Measurements from ENCODE around the gene PAGE1.

The PAGE1 gene

DNA sequence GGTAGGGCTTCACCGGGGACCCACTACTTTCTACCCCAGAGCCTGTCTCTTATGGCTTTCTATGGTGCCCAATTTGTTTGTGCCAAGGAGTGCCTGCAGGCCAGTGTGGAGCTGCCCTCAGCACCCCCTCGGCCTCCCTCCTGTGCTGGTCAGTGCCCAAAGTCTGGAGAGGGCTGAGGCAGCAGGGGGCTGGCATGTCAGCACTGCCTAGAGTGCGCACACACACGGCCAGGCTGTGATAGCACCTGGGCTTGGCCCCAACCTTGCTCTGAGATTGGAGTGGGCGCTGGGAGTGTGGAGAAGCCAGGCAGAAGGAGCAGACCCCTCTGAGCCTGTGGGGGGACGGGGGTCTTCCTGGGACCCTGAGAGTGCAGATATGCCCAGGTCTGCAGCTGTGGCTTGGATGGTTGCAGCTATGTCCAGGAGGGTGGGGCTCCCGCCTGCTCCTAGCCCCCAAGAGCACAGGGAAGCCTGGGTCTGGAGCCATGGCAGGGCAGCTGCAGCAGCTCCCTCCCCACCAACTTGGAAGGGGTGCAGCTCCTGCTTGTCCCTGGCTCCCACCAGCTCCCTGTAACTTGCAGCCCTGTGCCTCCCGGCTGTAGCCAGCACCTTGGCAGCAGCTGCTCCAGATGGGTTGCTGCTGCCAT lies 50.7 kb downstream of the PAGE1 start:
- in situ Hi-C loops (cut with MboI; ENCODE audit: low pct_unique_long_range_greater_than_20kb, low sequenced_read_pairs) = no loop called here
- DNase-seq = no peak

All from KBM-7 (cell line).